HG02798 (cell line): ENCODE data around the gene STK24.

ENCODE experiments used
- ATAC-seq: cut with Tn5 transposase; IDR thresholded peaks from one replicate; pipeline ENCODE4 v1.9.1; 2021; ENCODE audit warnings: mild to moderate bottlenecking; ENCODE audit not compliant: unreplicated experiment, poor library complexity

STK24 gene

DNA sequence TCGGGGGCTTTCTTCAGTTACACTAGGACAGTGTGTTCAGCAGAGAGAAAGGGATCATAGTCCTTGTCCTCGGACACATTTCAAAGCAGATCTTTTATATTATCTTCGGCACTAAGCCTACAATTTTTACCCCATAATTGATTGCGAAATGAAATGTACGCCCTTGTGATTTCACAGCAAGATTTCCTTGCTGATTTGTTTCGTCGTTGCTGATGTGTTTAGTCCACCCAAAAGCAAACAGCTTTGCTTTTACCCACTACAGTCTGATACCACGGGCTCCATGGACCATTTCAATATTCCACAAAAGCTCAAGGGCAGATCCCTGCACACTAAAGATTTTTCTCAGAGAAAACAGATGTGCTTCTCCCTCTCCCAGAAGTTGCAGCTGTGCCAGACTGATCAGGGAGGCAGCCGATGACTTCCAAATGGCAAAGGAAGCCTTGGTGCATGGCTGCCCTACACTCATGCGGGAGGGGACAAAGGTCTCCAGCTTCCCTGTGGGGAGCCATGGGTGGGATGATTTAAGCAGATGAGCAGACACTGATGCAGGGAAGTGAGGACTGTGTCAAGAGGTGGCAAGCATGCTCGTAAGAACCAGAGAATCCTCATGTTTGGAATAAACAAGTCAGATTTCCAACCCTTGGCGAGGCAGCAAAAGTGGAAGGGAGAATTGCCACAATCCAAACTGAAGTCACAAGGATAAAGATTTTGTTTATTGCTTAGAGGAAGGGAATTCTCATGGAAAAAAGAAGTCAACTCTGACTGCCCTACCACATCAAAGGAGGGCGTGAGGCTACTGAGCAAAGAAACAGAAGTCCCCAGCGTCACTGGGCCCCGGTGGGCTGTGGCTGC is 81.1 kb downstream of the STK24 start:
- ATAC-seq = no peak

DNA sequence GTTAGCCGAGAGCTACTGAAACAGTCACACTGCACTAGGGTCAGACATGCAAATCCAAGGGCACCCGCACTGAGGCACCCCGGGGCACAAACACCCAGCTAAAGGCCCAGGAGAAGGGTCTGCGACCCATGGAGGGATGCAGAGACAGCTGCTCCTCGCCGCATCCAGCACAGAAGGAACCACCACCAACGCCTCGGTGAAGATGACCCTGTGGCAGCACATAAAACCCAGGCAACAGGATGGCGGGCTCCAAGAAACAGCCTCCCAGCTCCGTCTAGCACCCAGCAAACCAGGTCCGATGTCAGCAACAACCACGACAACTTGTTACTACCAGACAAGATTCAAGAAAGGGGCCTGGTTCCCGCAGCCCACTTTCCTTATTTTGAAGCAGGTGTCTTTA is 82.1 kb downstream of the STK24 start:
- no peak for ATAC-seq

DNA sequence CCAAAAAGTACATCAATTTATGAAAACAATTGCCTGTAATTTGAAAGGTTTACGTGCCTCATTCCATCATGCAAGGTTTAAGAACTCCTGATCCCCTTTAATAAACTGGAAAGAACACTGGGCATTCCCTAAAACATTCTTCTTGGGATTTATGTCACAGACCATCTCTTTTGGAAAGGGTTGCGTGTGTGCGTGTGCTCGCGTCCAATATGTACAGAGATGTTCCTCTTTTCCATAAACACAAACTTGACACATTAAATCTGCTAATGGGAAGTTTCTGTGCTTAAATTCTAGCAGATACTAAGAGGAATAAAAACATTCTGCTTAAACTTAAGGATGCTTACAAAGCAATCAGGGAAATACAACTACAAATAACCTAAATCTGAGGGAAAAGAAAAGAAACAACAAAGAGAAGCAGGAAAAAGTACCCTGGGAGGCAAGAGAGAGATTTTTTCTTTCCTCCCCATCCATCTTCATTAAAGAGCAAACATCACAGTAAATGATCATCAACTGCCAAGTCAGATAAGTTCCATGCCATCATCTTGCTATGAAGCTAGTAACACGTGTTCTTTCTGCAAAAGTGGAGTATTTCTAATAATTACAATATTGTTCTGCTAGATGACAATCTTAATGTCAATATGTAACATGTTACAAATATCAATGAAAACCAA is 83.7 kb downstream of the STK24 start:
- ATAC-seq = no peak

DNA sequence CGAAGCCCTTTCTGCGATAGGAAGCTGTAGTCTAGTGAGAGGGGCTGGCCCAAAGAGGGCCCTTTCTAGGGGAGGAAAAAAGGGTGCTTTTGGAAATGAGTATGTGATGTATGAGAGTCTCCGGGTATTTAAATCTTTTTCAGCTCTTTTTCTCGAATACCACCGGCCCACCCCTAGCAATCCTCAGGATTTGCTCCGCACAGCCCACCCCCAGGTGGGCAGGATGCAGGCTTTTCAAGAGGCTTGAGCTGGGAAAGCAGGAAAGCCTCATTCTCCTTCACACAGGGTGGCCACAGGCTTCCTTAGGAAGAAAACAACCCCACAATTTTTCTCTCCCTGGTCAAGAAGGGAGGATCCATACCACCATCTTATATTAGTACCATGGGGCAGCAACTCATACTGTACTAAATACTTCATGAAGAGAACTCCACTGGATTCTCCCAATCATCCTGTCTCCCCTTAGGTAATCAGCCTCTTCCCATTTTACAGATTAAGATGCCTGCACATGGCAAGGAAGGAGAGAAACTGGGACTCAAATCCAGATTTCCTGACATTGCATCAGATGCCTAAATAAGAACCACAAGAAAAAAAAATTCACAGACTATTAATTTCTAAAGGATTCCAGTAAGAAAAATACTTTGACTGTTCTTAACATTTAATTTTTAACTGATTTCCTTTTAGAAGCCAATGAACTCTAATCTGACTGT is 84.4 kb downstream of the STK24 start:
- ATAC-seq = no peak

DNA sequence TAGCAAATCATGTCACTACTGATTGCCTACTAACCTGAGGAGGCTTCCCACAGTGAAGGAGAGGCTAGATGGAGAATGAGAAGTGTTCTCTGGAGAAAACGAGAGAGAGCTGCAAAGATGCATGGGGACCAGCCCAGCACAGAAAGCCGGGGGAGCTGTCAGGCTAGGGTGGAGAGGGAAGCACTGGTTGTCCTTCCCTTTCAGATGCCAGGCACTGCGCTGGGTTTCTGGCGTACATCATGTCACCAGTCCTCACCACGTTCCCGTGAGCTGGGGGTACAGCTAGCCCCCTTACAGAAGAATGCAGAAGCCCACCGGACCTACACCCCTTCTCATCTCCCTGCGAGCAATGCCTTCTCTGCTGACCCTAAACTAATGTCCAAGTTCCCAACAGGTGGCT is 86.0 kb downstream of the STK24 start:
- ATAC-seq = no peak

DNA sequence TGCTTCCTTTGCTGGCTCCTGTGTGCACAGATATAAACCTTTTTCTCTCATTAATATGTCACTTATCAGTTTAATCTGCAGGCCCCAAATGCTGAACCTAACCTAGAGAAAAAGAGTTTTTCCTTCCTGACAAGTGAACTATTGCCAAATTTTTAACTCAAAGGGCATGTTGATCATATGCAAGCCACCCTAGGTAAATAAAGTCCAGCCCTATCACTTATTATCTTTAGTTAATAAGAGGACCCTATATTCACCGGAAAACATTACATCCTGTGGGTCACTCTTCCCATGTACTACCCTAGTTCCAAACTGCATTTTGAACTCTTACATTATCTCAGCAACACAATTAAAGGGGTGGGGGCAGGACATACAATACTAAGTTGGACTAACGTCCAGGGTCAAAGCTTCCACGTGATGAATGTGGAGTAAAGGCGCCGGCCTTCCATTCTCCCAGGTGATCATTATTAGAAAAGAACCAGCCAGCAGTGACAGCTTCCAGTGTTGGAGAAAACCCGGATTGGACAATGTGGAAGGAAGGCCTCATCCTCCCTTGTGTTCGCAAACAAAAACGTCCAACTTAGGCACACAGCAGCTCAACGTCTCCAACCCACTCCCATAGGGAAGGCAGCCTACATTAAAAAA is 86.6 kb downstream of the STK24 start:
- ATAC-seq = no peak

DNA sequence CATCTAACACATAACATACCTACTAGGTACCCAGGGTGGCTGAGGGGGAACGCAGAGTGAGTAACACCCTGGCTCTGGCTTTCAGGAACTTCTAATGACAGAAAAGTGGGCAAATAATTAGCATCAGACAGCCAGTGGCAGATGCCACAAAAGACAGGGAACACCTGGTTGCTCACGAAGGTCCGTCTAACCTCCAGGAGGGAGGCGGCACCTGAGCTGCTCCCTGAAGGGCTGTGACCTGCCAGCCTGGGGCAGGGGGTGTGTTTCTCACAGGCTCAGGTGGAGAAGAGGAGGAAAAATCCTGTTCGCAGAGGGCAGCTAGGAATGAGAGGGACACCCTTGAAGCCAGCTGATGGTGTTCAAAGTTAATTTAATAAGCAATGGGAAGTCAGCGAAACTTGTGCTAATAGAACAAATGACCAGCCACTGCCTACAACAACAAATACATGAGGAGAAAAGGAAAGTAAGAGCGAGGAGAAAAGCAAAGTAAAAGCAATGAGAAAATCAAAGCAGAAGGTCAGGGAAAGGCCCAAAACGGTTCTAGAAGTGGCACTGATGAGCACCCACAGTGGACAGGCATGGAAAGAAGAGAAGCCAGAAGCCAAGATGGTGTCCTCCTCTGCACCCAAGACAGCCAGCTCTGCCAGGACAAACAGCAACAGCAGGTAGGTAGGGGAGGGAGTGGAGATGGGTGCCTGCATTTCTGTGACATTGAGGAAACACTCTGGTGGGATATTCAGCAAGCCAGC is 87.3 kb downstream of the STK24 start:
- ATAC-seq = no peak

DNA sequence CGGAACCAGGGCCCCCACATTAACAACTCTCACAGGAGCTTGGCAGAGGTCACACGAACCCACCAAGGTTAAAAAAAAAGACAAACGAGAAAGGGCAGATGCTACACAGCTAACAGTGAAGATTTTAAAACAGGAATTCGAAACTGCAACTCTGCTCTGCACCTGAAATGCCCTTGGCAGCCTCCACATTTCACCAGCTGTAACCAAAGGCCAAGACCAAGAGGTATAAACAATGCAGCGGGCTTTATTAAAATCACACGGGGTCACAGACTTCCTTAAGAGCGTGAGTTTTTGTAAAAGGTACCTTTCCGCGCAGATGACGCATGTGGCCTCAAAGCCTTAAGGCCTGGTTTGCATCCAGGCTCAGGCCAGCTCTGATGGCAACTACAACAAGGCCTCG is 88.2 kb downstream of the STK24 start:
- peak; percentile 81 for ATAC-seq

DNA sequence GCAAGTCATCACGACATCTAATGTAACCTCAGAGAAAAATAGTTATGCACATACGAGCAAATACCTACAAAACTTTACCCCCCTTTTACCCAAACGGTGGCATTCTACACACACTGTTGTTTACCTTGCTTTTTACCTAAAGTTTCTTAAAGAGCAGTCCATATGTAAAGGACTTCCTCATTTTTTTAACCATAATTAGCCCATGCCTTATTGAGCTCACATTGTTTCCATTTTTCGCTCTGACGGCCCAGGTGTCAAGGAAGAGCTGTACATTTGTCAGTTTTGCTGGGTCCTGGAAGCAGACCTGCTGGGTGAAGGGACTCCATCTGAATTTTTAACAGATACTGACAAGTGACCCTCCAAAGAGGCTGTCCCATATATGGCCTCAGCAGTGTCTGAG is 89.4 kb downstream of the STK24 start:
- no peak for ATAC-seq

DNA sequence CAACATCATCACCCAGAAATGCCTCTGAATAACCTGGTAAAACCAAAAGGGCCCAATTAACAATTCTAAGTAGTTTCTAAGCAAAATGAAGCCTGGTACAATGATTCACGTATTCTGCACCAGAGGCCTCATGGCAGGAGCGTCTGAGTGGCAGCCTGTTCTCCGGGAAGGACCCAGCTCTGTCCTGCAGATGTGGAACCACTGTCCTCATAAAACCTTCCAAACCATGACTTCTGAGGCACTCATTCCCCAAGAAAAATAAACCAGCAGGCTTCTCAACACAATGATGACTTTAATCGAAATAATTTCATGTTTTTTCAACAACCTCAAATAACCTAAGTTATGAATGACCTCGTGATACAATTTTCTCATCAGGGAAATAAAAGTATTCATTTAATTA is 89.9 kb downstream of the STK24 start:
- ATAC-seq = no peak

DNA sequence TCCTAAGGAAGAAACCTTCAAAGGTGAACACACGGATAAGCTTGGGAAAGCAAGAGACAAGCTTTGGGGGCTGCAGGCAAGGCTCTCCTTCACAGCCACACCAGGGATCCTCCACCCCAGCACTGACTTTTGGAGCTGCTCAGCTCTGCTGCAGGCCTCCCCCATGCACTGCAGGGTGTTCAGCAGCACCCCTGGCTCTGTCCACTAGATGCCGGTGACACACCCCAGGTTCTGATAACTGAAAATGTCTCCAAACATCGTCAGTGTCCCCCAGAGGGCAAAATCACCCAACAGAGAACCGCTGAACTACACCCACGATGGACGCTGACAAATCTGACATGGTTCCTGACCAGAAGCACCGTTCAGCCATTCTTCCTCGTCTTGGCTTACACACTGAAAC is 90.5 kb downstream of the STK24 start:
- ATAC-seq = no peak

DNA sequence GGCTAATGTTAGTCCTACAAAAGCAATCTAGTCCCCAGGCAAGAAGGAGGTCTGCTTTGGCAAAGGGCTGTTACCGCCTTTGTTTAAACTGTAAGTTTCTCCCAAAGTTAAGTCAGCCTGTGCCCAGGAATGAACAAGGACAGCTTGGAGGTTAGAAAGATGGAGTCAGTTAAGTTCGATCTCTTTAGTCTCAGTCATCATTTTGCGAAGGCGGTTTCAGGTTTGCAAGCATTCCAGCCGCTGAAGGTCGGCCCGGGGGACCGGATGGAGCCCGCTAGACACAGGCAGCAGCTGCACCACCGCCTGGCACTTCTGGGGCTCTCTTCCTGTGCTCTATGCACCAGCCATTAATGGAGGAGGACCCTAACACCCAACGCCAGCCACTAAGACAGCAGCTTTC is 91.3 kb downstream of the STK24 start:
- ATAC-seq = no peak

DNA sequence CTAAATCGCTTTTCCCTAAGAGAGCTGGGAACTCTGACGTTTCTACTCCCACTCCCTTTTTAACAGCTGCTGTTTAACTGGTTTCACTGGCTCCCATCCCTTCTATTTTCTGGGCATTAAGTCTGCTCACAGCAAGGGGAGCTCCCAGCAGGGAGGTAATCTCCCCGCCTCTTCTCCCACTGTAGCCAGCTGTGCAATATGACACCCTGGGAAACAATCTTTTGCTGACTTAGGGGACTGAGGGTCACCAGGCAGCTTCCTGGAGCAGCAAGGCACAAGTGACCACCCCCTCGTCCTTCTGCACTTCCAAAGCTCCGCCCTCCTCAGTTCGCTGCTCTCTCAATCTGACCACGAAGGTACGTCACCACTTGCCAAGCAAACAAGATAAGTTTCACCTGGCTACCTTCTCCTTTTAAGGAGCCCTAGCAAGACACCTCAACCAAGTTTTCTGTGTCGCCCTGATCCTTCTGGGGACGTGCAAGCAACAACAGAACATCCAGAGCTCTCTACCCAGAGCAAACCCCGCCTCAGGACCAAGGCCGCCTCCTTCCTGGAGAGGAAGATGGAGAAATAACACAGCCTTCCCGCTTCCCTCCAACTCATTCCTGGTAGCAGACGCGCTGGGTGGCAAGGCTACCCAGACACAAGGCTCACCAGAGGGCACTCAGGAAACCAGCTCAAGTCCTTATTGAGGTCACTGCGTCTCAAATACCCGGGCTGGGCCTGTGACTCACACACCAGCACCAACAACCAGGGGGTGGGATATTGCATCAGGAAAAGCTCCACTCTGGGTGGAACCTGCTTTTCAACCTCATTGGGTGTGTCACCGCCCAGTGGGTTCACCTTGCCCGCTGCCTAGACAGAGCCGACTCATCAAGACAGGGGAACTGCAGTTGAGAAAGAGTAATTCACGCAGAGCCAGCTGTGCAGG is 92.4 kb downstream of the STK24 start:
- no peak for ATAC-seq

DNA sequence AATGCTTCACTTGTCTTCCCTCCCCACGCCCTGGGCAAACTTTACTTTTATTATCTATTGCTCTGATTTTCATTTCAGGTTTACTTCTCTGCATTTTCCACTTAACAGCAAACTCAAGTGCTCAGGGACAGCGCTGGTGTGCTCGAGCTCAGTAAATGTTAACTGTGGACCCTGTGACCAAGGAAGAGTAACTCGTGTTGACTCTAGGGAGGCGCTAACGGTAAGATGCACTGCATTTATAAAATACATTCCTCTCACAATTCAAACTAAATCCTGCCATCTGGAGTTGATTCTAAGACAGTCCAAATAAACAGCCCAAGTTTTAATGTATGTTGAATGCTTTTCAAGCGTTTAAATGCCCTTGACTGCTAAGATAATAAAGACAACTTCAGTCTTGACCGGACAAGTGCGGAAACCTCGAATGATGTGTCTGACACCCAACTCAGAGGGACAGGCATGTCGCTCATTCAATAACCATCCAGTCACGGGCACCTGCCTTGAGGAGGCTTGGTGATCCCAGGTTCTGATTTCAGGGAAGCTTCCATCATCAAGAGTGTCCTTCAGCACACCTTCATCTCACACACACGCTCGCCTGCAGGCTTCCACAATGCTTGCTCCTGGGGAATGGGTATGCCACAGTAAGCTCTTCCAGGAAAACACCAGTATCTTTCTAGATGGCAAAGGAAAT is 93.2 kb downstream of the STK24 start:
- no peak for ATAC-seq

DNA sequence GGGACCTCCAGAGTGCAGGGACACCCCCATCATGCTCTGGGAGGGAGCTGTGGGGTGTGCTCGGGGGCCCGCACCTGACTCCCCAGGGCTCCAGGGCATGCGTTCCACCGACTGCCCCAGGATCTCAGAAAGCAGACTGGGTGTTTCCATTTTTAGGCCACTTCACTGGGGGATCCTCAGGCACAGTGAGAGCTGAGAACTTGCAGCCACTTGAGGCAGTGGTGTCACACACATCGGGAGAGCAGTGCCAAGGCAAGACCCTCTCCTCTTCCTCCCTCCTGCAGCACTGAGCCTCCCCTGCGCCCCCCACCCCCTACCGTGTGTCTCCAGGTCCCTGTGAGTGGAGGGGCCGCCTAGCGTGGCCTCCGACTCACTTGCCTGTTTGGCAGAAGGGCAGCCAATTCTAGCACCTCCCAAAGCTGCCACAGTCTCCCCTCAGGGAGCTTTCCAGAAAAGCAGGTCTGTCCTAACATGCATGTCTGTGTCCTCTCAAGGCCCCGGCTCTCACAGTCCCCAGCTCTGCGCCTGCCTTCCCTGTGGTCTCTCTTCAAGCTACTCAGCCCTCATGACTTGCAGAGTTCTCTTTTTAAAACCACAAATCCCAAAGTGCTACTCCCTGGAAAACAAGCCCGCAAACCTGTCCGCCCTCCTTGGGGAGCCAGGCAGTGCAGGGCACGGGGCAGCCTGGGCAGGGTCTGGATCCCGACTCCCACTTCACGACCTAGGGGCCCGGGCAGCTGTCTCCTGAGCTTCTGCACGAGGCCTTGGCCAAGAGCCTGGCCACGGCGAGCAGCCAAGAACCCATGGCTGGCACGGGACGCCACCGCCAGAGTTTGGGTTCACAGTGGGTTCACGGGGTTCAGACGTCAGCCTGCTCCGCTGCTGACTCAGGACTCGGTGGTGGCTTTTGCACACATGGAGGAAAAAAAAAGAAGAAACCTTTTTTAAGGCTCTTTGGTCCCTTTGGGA is 94.1 kb downstream of the STK24 start:
- no peak for ATAC-seq

DNA sequence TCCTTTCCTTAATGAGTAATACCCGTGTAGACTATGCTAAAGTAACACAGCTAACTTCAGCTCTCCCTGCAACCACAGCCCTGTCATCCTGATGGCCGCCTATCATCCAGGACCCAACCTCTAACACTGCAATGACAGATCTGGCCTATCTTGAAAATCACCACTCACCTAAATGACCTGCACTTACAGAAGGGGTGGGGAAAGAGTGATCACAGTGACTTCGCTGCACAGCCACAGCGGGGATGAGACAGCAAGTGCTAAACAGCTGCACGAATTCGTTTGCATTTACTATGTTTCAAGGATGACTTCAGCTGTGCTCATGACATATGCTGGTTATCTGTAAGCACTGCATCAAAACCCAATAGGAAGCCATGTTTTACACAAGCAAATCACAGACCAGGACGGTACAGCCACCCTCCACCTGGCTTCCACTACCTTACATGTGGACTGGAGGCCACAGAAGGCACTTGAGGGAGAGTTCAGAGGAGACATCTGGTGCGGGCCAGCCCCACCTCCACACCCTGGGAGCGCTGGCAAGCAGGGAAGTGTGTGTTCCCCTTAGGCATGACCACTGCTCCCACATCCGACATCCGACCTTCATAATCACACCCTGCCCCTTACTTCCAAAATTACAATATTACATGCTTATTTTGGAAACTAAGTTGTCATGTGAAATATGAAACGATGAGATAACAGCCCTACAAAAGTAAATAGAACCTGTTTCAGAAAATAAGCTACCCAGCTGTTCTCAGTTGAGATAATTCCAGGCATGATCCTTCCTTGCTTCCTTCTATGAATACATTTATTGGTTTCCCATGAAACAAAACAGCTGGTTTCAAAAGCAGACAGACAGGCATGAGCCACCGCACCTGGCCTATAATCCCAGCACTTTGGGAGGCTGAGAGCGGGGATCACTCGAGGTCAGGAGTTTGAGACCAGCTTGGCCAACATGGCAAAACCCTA is 95.7 kb downstream of the STK24 start:
- ATAC-seq = peak; percentile 42
